SK-N-MC (cell line): ENCODE data around the gene DECR2.

ENCODE experiments used
- EZH2 ChIP-seq: fragments of 200-600 bp; sonication (generic); IDR thresholded peaks from one replicate; pipeline ENCODE4 v1.6.1; 2017; ENCODE audit warnings: antibody characterized with exemption
- FOXP2 ChIP-seq: optimal IDR thresholded peaks from 2 replicates; pipeline ENCODE3; 2011; ENCODE audit warnings: mild to moderate bottlenecking, moderate library complexity; ENCODE audit not compliant: insufficient read depth; ENCODE audit errors: extremely low read length, control extremely low read depth
- POLR2AphosphoS5 ChIP-seq: IDR thresholded peaks from 2 replicates; pipeline ENCODE4 v1.6.1; 2012; ENCODE audit warnings: mild to moderate bottlenecking, low read depth, low read length, borderline replicate concordance

GRCh38 chr16:375927-376816 lies 25.5 kb upstream of the DECR2 start:
- no peak for TF ChIP-seq POLR2AphosphoS5
- no peak for TF ChIP-seq EZH2
- no peak for TF ChIP-seq FOXP2
